HEK293 (cell line): Measurements from ENCODE around the gene AKAP5.

ENCODE experiments used
- CTCF ChIP-seq: fragments of 450-650 bp; formaldehyde crosslinking; IDR thresholded peaks from 2 replicates; pipeline ENCODE4 v1.5.1; 2016; ENCODE audit warnings: missing biosample characterization, missing genetic modification characterization
- REST ChIP-seq: fragments of 450-650 bp; formaldehyde crosslinking; IDR thresholded peaks from 2 replicates; pipeline ENCODE4 v1.5.1; 2016; ENCODE audit warnings: missing biosample characterization, missing genetic modification characterization

- TF ChIP-seq REST (no peak), CTCF (tag by site-specific recombination) (no peak)
These were observed 46.3 kb upstream of the AKAP5 start for GRCh38 chr14:64419003-64419402.
